Activated CD8-positive, alpha-beta memory T cell treated with anti-CD3 and anti-CD28 coated beads, Interleukin-2, amount 10 ng/mL, durations not matched to agents 7 days and 5 days (primary cell): ENCODE results near the gene TGFB1I1. TPM values are rescaled to one million over a fixed set of nuclear protein-coding genes. Genes with fewer than 3 reads are reported as not detected.
"Not testable (repeated sequence)": the region's sequence is repeated elsewhere in the genome, so short reads cannot be mapped to it uniquely, and the experiment has no call there.

ENCODE experiments used
- ATAC-seq: fragments of 150-1000 bp; cut with Tn5 transposase; one replicate; pipeline ENCODE4 v1.10.0; 2021; ENCODE audit warnings: moderate library complexity
- CTCF ChIA-PET: fragments of 350-600 bp; sonication (Branson Sonifier 250); formaldehyde crosslinking; loops from one replicate; lab custom pipeline; 2021; ENCODE audit warnings: antibody characterized with exemption; lab: Charles Lee
- DNase-seq: peaks from one replicate; pipeline ENCODE4 v3.0.0-alpha.2; 2020
- H3K27ac Mint-ChIP-seq: one replicate; pipeline ENCODE4 v1.8.0; 2021; ENCODE audit warnings: mild to moderate bottlenecking, mixed read lengths
- H3K27me3 Mint-ChIP-seq: one replicate; pipeline ENCODE4 v1.8.0; 2021; ENCODE audit warnings: mixed read lengths
- H3K36me3 Mint-ChIP-seq: one replicate; pipeline ENCODE4 v1.8.0; 2021; ENCODE audit warnings: mild to moderate bottlenecking, mixed read lengths
- H3K4me1 Mint-ChIP-seq: one replicate; pipeline ENCODE4 v1.8.0; 2021; ENCODE audit warnings: mixed read lengths
- H3K4me3 Mint-ChIP-seq: one replicate; pipeline ENCODE4 v1.8.0; 2021; ENCODE audit warnings: mild to moderate bottlenecking, moderate library complexity, mixed read lengths
- H3K9me3 Mint-ChIP-seq: one replicate; pipeline ENCODE4 v1.8.0; 2022; ENCODE audit warnings: low read depth, mixed read lengths
- total RNA-seq, 2 experiments: library from RNA; stranded (reverse); gene quantifications; one replicate each; pipeline ENCODE4 v1.2.3, GENCODE V29; 2021

Gene TGFB1I1
- total RNA-seq, 2 experiments from 2014 or later, result 0.67 to 1.0 TPM

- H3K4me1 Mint-ChIP-seq, result peaks cover 38% of the 10 kb centered on the region
- ATAC-seq (no peak), DNase-seq (no peak)
- H3K27ac Mint-ChIP-seq, result no peak overlapping the region
- CTCF ChIA-PET, result no interaction called here
- H3K36me3 Mint-ChIP-seq, result peaks cover 9% of the 10 kb centered on the region
- no peak overlapping the region for H3K4me3 Mint-ChIP-seq
- H3K9me3 Mint-ChIP-seq, result no peaks in the 10 kb centered on the region
- H3K27me3 Mint-ChIP-seq, result no peaks in the 10 kb centered on the region
These were observed 32.2 kb downstream of the TGFB1I1 start for GRCh38 chr16:31504159-31504558.

- H3K9me3 Mint-ChIP-seq, result no peaks in the 10 kb centered on the region
These were observed 33.5 kb downstream of the TGFB1I1 start for GRCh38 chr16:31505483-31505882.

GRCh38 chr16:31507617-31507928, 35.6 kb downstream of the TGFB1I1 start:
- H3K4me3 Mint-ChIP-seq, result peak overlapping the region; percentile 95
- H3K27ac Mint-ChIP-seq, result peak overlapping the region; percentile 96
- CTCF ChIA-PET, result interaction anchor here (0.7 to 3.4 kb wide), 4 partner anchors 48 to 366 kb away, joined by 3 to 18 read pairs (median 3); partner anchors contain the start of genes ARMC5 and ZNF267
- H3K9me3 Mint-ChIP-seq, result no peaks in the 10 kb centered on the region
- peaks cover 11% of the 10 kb centered on the region for H3K36me3 Mint-ChIP-seq
- peak; percentile 6 for ATAC-seq
- DNase-seq, result no peak
- peaks cover 43% of the 10 kb centered on the region for H3K4me1 Mint-ChIP-seq
- no peaks in the 10 kb centered on the region for H3K27me3 Mint-ChIP-seq

More at GRCh38 chr16:31505483-31505882, 33.5 kb downstream of the TGFB1I1 start:
- Mint-ChIP-seq H3K36me3 (peaks cover 11% of the 10 kb centered on the region), H3K27ac (peak overlapping the region; percentile 72), H3K27me3 (no peaks in the 10 kb centered on the region), H3K4me3 (no peak overlapping the region), H3K4me1 (peaks cover 43% of the 10 kb centered on the region)
- CTCF ChIA-PET, result interaction anchor here (3.4 kb wide), 1 partner anchor 46 kb away, joined by 18 read pairs; the partner anchor contains the start of gene ARMC5
- ATAC-seq (peak; percentile 49), DNase-seq (peak; percentile 59)

- CTCF ChIA-PET, result interaction anchor here (0.7 to 3.4 kb wide), 5 partner anchors 32 to 365 kb away, joined by 3 to 18 read pairs (median 3); partner anchors contain the start of genes ARMC5 and ZNF267
- H3K27me3 Mint-ChIP-seq, result no peaks in the 10 kb centered on the region
These were observed 36.2 kb downstream of the TGFB1I1 start, which contains the start of gene RUSF1 for GRCh38 chr16:31507929-31508705. Gene RUSF1, minus strand, starts transcription at chr16:31508391. Its CDS starts 18 bp downstream, at chr16:31508373.

GRCh38 chr16:31508706-31509195, 36.8 kb downstream of the TGFB1I1 start:
- no peaks in the 10 kb centered on the region for H3K9me3 Mint-ChIP-seq
- ATAC-seq (no peak), DNase-seq (no peak)
- peak overlapping the region; percentile 96 for H3K27ac Mint-ChIP-seq
- H3K4me3 Mint-ChIP-seq, result peak overlapping the region; percentile 95
- no peaks in the 10 kb centered on the region for H3K27me3 Mint-ChIP-seq
- peaks cover 11% of the 10 kb centered on the region for H3K36me3 Mint-ChIP-seq
- peaks cover 43% of the 10 kb centered on the region for H3K4me1 Mint-ChIP-seq
- CTCF ChIA-PET, result interaction anchor here (0.9 to 3.4 kb wide), 3 partner anchors 32 to 365 kb away, joined by 3 to 18 read pairs (median 3); partner anchors contain the start of genes ARMC5 and ZNF267

More at GRCh38 chr16:31507929-31508705, 36.2 kb downstream of the TGFB1I1 start, which contains the start of gene RUSF1:
- Mint-ChIP-seq H3K4me1 (peaks cover 43% of the 10 kb centered on the region), H3K9me3 (no peaks in the 10 kb centered on the region), H3K27ac (peak within 1 kb of the TSS; percentile 96), H3K4me3 (peak within 1 kb of the TSS; percentile 95), H3K36me3 (peaks cover 11% of the 10 kb centered on the region)
- peak; percentile 91 for ATAC-seq
- DNase-seq, result peak; percentile 93

GRCh38 chr16:31513126-31513525, 41.2 kb downstream of the TGFB1I1 start:
- no peak for DNase-seq
- H3K27me3 Mint-ChIP-seq, result peaks cover 7% of the 10 kb centered on the region

GRCh38 chr16:31513884-31514283, 41.9 kb downstream of the TGFB1I1 start:
- Mint-ChIP-seq H3K27me3 (peaks cover 7% of the 10 kb centered on the region), H3K4me3 (no peak overlapping the region), H3K27ac (no peak overlapping the region), H3K9me3 (no peaks in the 10 kb centered on the region), H3K36me3 (peaks cover 2% of the 10 kb centered on the region), H3K4me1 (peaks cover 8% of the 10 kb centered on the region)
- DNase-seq (no peak), ATAC-seq (no peak)
- CTCF ChIA-PET, result no interaction called here

More at GRCh38 chr16:31513126-31513525, 41.2 kb downstream of the TGFB1I1 start:
- Mint-ChIP-seq H3K27ac (no peak overlapping the region), H3K36me3 (peaks cover 2% of the 10 kb centered on the region), H3K9me3 (no peaks in the 10 kb centered on the region), H3K4me1 (peaks cover 11% of the 10 kb centered on the region), H3K4me3 (no peak overlapping the region)
- ATAC-seq, result no peak
- CTCF ChIA-PET, result no interaction called here

- CTCF ChIA-PET, result no interaction called here
- no peak for DNase-seq
- Mint-ChIP-seq H3K27me3 (peaks cover 7% of the 10 kb centered on the region), H3K36me3 (no peaks in the 10 kb centered on the region), H3K9me3 (no peaks in the 10 kb centered on the region), H3K4me1 (no peaks in the 10 kb centered on the region), H3K27ac (no peak overlapping the region), H3K4me3 (no peak overlapping the region)
- ATAC-seq, result no peak
These were observed 45.9 kb downstream of the TGFB1I1 start for GRCh38 chr16:31517800-31518402.

- Mint-ChIP-seq H3K4me1 (no peaks in the 10 kb centered on the region), H3K36me3 (no peaks in the 10 kb centered on the region), H3K27me3 (peaks cover 7% of the 10 kb centered on the region), H3K9me3 (no peaks in the 10 kb centered on the region), H3K4me3 (no peak overlapping the region), H3K27ac (no peak overlapping the region)
- ATAC-seq, result no peak
- DNase-seq, result no peak
- CTCF ChIA-PET, result no interaction called here
These were observed 47.9 kb downstream of the TGFB1I1 start for GRCh38 chr16:31519759-31520431.

GRCh38 chr16:31521368-31521767, 49.4 kb downstream of the TGFB1I1 start:
- H3K27me3 Mint-ChIP-seq, result peaks cover 7% of the 10 kb centered on the region
- H3K4me3 Mint-ChIP-seq, result no peak overlapping the region
- H3K36me3 Mint-ChIP-seq, result no peaks in the 10 kb centered on the region
- DNase-seq (no peak), ATAC-seq (no peak)
- H3K9me3 Mint-ChIP-seq, result no peaks in the 10 kb centered on the region
- H3K4me1 Mint-ChIP-seq, result no peaks in the 10 kb centered on the region
- no peak overlapping the region for H3K27ac Mint-ChIP-seq
- CTCF ChIA-PET, result no interaction called here

GRCh38 chr16:31522071-31522470, 50.1 kb downstream of the TGFB1I1 start:
- no peak for DNase-seq
- H3K4me1 Mint-ChIP-seq, result no peaks in the 10 kb centered on the region
- no peak for ATAC-seq
- H3K4me3 Mint-ChIP-seq, result no peak overlapping the region
- CTCF ChIA-PET, result no interaction called here
- no peaks in the 10 kb centered on the region for H3K9me3 Mint-ChIP-seq
- H3K27me3 Mint-ChIP-seq, result peaks cover 7% of the 10 kb centered on the region
- no peak overlapping the region for H3K27ac Mint-ChIP-seq
- H3K36me3 Mint-ChIP-seq, result no peaks in the 10 kb centered on the region

GRCh38 chr16:31523768-31524167, 51.8 kb downstream of the TGFB1I1 start:
- H3K4me1 Mint-ChIP-seq, CTCF ChIA-PET: not testable (repeated sequence)

GRCh38 chr16:31525113-31525512, 53.2 kb downstream of the TGFB1I1 start:
- no peaks in the 10 kb centered on the region for H3K4me1 Mint-ChIP-seq
- ATAC-seq, result no peak
- no peaks in the 10 kb centered on the region for H3K9me3 Mint-ChIP-seq
- H3K4me3 Mint-ChIP-seq, result no peak overlapping the region
- DNase-seq, result no peak
- H3K27ac Mint-ChIP-seq, result no peak overlapping the region
- peaks cover 23% of the 10 kb centered on the region for H3K27me3 Mint-ChIP-seq
- CTCF ChIA-PET, result no interaction called here
- no peaks in the 10 kb centered on the region for H3K36me3 Mint-ChIP-seq

More at GRCh38 chr16:31523768-31524167, 51.8 kb downstream of the TGFB1I1 start:
- ATAC-seq, H3K9me3 Mint-ChIP-seq, H3K27ac Mint-ChIP-seq, H3K4me3 Mint-ChIP-seq, DNase-seq, H3K36me3 Mint-ChIP-seq: not testable (repeated sequence)
- peaks cover 11% of the 10 kb centered on the region for H3K27me3 Mint-ChIP-seq
